Gastroesophageal sphincter (tissue), 4 donors: Measurements from ENCODE around the gene CDC45. TPM values are rescaled to one million over a fixed set of nuclear protein-coding genes. Genes with fewer than 3 reads are reported as not detected.

Experiments used
- ATAC-seq: fragments of 150-250 bp; one replicate; pipeline ENCODE4 v1.9.1; 2016; ENCODE audit warnings: mild to moderate bottlenecking, moderate library complexity
- H3K27ac ChIP-seq, 4 donors: fragments of 200-600 bp; sonication (generic) in 3 of 4; 1 replicate in 3 of 4; 2 replicates in 1 of 4; pipeline ENCODE4 v1.5.1; 2016 to 2019
- H3K27me3 ChIP-seq: fragments of 200-600 bp; sonication (generic); one replicate; pipeline ENCODE4 v1.5.1; 2019
- H3K36me3 ChIP-seq, 2 donors: fragments of 200-600 bp; sonication (generic); one replicate each; pipeline ENCODE4 v1.5.1; 2019; ENCODE audit warnings: control low read depth in 1 of 2
- H3K4me1 ChIP-seq, 3 donors: fragments of 200-600 bp; sonication (generic); 1 replicate in 2 of 3; 2 replicates in 1 of 3; pipeline ENCODE4 v1.5.1; 2016 to 2019; ENCODE audit warnings: control low read depth in 2 of 3
- H3K4me3 ChIP-seq, 2 donors: fragments of 200-600 bp; sonication (generic); one replicate each; pipeline ENCODE4 v1.5.1; 2019; ENCODE audit warnings: mild to moderate bottlenecking in 1 of 2, moderate library complexity in 1 of 2
- H3K9me3 ChIP-seq, 3 donors: fragments of 200-600 bp; sonication (generic); one replicate each; pipeline ENCODE4 v1.5.1; 2017 to 2019; ENCODE audit warnings: control low read depth in 2 of 3
- EP300 ChIP-seq: sonication (generic); formaldehyde crosslinking; IDR thresholded peaks from one replicate; pipeline ENCODE4 v1.6.1; 2017; ENCODE audit warnings: antibody characterized with exemption, mild to moderate bottlenecking
- POLR2A ChIP-seq, 2 donors: fragments of 450-650 bp; IDR thresholded peaks; one replicate each; pipeline ENCODE4 v1.6.1; 2017; ENCODE audit warnings: antibody characterized with exemption in 2 of 2, mild to moderate bottlenecking in 2 of 2, moderate library complexity in 1 of 2
- POLR2AphosphoS5 ChIP-seq: sonication (generic); formaldehyde crosslinking; IDR thresholded peaks from one replicate; pipeline ENCODE4 v1.6.1; 2017; ENCODE audit warnings: antibody characterized with exemption
- WGBS, 2 donors: methylation state at CpG; one replicate each; pipeline ENCODE4 v1.1.5; 2018; ENCODE audit warnings: low coverage in 1 of 2; 5-methylcytosine and 5-hydroxymethylcytosine counted together
- total RNA-seq, 4 donors: library from RNA; depleted of rRNA; stranded (reverse); fragments of >200 nt; gene quantifications; one replicate each; pipeline ENCODE4 v1.1.0, GENCODE V29; 2016
- TF ChIP-seq, protein P1 (sequence below), 4 experiments: fragments of 200-600 bp in 2 of 4; fragments of 450-650 bp in 2 of 4; sonication (generic) in 1 of 4; IDR thresholded peaks; one replicate each; pipeline ENCODE4 v1.5.1; 2017 to 2019; ENCODE audit warnings: antibody characterized with exemption in 4 of 4, mild to moderate bottlenecking in 2 of 4, moderate library complexity in 2 of 4

The CDC45 gene
- total RNA-seq, 4 donors from 2014 or later, result 2.1 TPM; not detected in 3

DNA sequence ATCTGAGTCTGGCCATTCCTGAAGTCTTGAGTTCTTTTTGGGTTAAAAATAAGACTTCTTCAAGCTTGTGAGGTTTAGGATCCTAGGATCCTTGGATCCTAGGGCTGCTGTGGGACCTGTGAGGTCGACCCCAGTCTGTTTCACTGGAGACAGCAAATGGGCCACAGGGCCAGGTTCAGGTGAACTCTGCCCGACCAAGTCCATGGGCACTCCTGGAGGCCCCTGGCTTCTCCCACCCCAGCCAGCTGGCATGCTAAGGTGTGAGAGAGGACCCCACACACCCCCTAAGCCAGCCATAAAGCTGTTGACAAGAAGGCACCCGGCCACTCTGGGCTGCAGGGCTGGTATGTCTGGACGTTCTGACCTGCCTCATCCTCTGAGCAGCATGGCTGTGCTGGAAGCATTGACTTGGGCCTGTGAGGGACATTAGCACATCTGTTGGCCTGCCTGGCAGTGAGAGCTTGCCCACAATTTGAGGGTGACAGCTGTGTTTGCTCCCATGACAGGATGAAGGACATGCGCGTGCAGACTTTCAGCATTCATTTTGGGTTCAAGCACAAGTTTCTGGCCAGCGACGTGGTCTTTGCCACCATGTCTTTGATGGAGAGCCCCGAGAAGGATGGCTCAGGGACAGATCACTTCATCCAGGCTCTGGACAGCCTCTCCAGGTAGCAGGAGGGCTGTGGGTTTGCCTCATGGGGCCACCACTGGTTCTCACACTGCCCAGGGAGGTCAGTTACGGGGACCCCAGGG, 28.5 kb downstream of the CDC45 start:
- no peak for ATAC-seq
- 67 to 100% methylated on average over 2 of the region's 10 CpGs for WGBS, 2 donors
- H3K27ac ChIP-seq, result no peak overlapping the region
- H3K4me1 ChIP-seq, result no peaks in the 10 kb centered on the region
- H3K9me3 ChIP-seq, result peaks cover 0 to 3% (median 0%) of the 10 kb centered on the region in 3 donors
- TF ChIP-seq, protein P1, sequence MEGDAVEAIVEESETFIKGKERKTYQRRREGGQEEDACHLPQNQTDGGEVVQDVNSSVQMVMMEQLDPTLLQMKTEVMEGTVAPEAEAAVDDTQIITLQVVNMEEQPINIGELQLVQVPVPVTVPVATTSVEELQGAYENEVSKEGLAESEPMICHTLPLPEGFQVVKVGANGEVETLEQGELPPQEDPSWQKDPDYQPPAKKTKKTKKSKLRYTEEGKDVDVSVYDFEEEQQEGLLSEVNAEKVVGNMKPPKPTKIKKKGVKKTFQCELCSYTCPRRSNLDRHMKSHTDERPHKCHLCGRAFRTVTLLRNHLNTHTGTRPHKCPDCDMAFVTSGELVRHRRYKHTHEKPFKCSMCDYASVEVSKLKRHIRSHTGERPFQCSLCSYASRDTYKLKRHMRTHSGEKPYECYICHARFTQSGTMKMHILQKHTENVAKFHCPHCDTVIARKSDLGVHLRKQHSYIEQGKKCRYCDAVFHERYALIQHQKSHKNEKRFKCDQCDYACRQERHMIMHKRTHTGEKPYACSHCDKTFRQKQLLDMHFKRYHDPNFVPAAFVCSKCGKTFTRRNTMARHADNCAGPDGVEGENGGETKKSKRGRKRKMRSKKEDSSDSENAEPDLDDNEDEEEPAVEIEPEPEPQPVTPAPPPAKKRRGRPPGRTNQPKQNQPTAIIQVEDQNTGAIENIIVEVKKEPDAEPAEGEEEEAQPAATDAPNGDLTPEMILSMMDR (IDR thresholded peaks at IDR 0.05), result no peak
- TF ChIP-seq POLR2A (IDR thresholded peaks at IDR 0.05) (no peak), EP300 (no peak), POLR2AphosphoS5 (no peak)
- H3K4me3 ChIP-seq, result no peak overlapping the region
- H3K27me3 ChIP-seq, result no peaks in the 10 kb centered on the region
- no peaks in the 10 kb centered on the region for H3K36me3 ChIP-seq

DNA sequence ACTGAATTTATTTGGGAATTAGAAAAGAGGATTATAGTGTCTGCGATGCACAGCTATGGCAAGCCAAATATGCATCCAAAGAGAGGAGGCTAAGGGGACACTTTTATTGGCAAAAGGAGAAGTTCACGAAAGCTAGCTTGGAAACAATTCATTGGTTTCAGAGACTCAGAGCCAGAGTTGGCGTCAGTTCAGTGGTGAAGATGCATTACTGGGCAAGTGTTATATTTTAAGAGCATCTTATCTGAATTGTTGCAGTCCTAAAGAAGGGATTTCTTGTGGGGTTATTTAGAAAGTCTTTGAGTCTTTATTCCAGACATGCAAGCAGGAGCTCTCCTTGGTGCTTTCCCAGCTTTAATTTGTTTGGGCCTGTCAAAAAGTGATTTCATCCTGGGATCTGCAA, 29.5 kb downstream of the CDC45 start:
- Histone ChIP-seq H3K4me1 (no peaks in the 10 kb centered on the region), H3K27ac (no peak overlapping the region), H3K9me3 (peaks cover 0 to 13% (median 0%) of the 10 kb centered on the region in 3 donors), H3K36me3 (no peaks in the 10 kb centered on the region), H3K4me3 (no peak overlapping the region), H3K27me3 (no peaks in the 10 kb centered on the region)
- no peak for ATAC-seq
- TF ChIP-seq POLR2A (IDR thresholded peaks at IDR 0.05) (no peak), POLR2AphosphoS5 (no peak), EP300 (no peak)
- TF ChIP-seq, protein P1 (IDR thresholded peaks at IDR 0.05), result no peak
- 70 to 76% methylated on average over 3 of the region's 3 CpGs for WGBS, 2 donors

DNA sequence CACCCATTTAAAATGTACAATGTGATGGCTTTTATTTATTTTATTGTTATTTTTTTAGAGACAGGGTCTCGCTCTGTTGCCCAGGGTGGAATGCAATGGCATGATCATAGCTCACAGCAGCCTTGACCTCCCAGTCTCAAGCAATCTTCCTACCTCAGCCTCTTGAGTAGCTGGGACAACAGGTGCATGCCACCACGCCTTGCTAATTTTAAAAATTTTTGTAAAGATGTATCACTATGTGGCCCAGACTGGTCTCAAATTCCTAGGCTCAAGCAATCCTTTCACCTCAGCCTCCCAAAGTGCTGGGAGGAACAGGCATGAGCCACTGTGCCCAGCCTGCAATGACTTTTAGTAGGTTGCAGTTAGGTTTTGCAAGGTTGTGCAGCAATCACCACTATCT, 30.2 kb downstream of the CDC45 start:
- H3K27ac ChIP-seq, result no peak overlapping the region
- no peaks in the 10 kb centered on the region for H3K27me3 ChIP-seq
- no peak for TF ChIP-seq POLR2AphosphoS5
- TF ChIP-seq EP300, result no peak
- TF ChIP-seq POLR2A (IDR thresholded peaks at IDR 0.05), result no peak
- TF ChIP-seq, protein P1 (IDR thresholded peaks at IDR 0.05), result no peak
- no peak overlapping the region for H3K4me3 ChIP-seq
- no peak for ATAC-seq
- H3K4me1 ChIP-seq, result no peaks in the 10 kb centered on the region
- H3K9me3 ChIP-seq, result peaks cover 0 to 20% (median 0%) of the 10 kb centered on the region in 3 donors
- no peaks in the 10 kb centered on the region for H3K36me3 ChIP-seq
- 94% methylated on average over 2 of the region's 2 CpGs; no CpG with 5 or more reads in 1 of the 2 donors for WGBS, 2 donors

DNA sequence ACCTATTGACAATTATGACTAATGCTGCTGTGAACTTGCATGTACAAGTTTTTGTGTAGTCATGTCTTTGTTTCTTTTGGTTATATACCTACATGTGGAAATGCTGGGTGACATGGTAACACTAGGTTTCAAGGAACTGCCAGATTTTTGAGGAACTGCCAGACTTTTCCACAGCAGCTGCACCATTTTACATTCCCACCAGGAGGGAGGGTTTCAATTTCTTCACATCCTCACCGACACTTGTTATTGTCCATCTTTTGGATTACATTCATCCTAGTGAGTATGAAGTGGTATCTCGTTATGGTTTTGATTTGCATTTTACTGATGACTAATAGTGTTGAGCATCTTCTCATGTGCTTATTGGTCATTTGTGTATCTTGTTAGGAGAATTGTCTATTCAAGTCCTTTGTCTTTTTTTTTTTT, 31.2 kb downstream of the CDC45 start:
- Histone ChIP-seq H3K9me3 (peaks cover 0 to 22% (median 0%) of the 10 kb centered on the region in 3 donors), H3K4me3 (no peak overlapping the region), H3K27ac (no peak overlapping the region), H3K4me1 (no peaks in the 10 kb centered on the region), H3K36me3 (no peaks in the 10 kb centered on the region), H3K27me3 (no peaks in the 10 kb centered on the region)
- WGBS, 2 donors, result 93 to 100% methylated on average over 2 of the region's 2 CpGs
- ATAC-seq, result no peak
- TF ChIP-seq, protein P1 (IDR thresholded peaks at IDR 0.05), result no peak
- TF ChIP-seq POLR2AphosphoS5 (no peak), EP300 (no peak), POLR2A (IDR thresholded peaks at IDR 0.05) (no peak)

DNA sequence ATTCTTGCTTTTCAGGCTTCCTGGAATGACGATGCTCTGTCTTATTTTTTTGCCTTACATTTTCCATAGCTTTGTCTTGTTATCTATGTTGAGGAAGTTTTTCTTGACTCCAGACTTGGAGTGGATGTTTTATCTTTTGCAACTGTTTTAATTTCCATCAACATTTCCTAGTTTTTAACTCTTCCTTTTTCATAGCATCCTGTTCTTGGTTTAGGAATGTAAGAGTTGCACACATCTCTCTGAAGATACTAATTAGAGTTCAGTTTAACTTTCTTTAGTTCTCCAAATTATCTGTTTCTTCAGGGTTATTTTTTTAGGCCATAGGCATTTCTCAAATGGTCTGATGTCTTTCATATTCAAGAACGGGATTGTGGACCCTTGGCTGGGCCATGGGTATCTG, 34.1 kb downstream of the CDC45 start:
- no peak for ATAC-seq
- H3K27ac ChIP-seq, result no peak overlapping the region
- no peaks in the 10 kb centered on the region for H3K36me3 ChIP-seq
- H3K4me1 ChIP-seq, result no peaks in the 10 kb centered on the region
- 40 to 42% methylated on average over 2 of the region's 2 CpGs for WGBS, 2 donors
- H3K4me3 ChIP-seq, result no peak overlapping the region
- H3K9me3 ChIP-seq, result peaks cover 0 to 22% (median 0%) of the 10 kb centered on the region in 3 donors
- TF ChIP-seq, protein P1 (IDR thresholded peaks at IDR 0.05), result no peak
- H3K27me3 ChIP-seq, result no peaks in the 10 kb centered on the region
